HepG2 (cell line): ENCODE results near the gene PKP3. TPM values are rescaled to one million over a fixed set of nuclear protein-coding genes. Genes with fewer than 3 reads are reported as not detected.

Source experiments
- ATAC-seq: fragments of 200-7000 bp; cut with Tn5 transposase; 3 replicates; pipeline ENCODE4 v1.9.1; 2020; ENCODE audit warnings: mild to moderate bottlenecking, moderate library complexity
- BruUV-seq: library from RNA; stranded (reverse); fragments of 400-500 nt; replicated peaks from 2 replicates; lab custom pipeline; 2021; lab: Mats Ljungman, UMichigan
- CTCF ChIA-PET: fragments of 300-600 bp; formaldehyde crosslinking; extraction: SDS; loops from one replicate; lab custom pipeline; 2021; ENCODE audit warnings: low total read pairs, inconsistent platforms, low intra/inter-chr PET ratio; lab: Yijun Ruan, JAX
- POLR2A ChIA-PET: fragments of 350-600 bp; sonication (Branson Sonifier 250); formaldehyde crosslinking; loops from one replicate; lab custom pipeline; 2020; ENCODE audit warnings: antibody characterized with exemption, inconsistent platforms; lab: Yijun Ruan, JAX
- DNase-seq: peaks from one replicate; pipeline ENCODE4 v3.0.0-alpha.2; 2015; ENCODE audit warnings: low spot score
- FAIRE-seq: peaks from 3 replicates; lab custom pipeline; 2011; peaks lifted over from hg19 to GRCh38; lab: Jason Lieb, UNC
- H2AFZ ChIP-seq: one replicate; pipeline ENCODE4 v1.6.1; 2011; ENCODE audit warnings: low read length, inconsistent platforms
- H3K27ac ChIP-seq: fragments of 300-600 bp; 3 replicates; pipeline ENCODE4 v1.8.0; 2011; ENCODE audit warnings: mixed run types, mild to moderate bottlenecking, mixed read lengths, low read length, inconsistent platforms; ENCODE audit not compliant: insufficient read depth; ENCODE audit errors: extremely low read length
- H3K27me3 ChIP-seq, 2 experiments: fragments of 200-600 bp in 1 of 2; 2 replicates in 1 of 2; 3 replicates in 1 of 2; pipeline versions ENCODE4 v1.6.0 to v1.8.0; 2011; ENCODE audit warnings: low read length in 2 of 2, mild to moderate bottlenecking in 2 of 2, moderate library complexity in 2 of 2, inconsistent platforms in 1 of 2; ENCODE audit not compliant: insufficient read depth in 2 of 2, control insufficient read depth in 1 of 2
- H3K36me3 ChIP-seq, 2 experiments: fragments of 200-600 bp in 1 of 2; replicated peaks in 1 of 2; 2 replicates in 1 of 2; 3 replicates in 1 of 2; pipeline versions ENCODE4 v1.5.1 to v1.8.0; 2011; ENCODE audit warnings: low read length in 2 of 2, inconsistent platforms in 1 of 2; ENCODE audit not compliant: insufficient read depth in 2 of 2, control insufficient read depth in 1 of 2
- H3K4me1 ChIP-seq: 2 replicates; pipeline ENCODE4 v1.5.1; 2012; ENCODE audit warnings: low read length, inconsistent platforms; ENCODE audit not compliant: insufficient read depth
- H3K4me2 ChIP-seq: 2 replicates; pipeline ENCODE4 v1.6.0; 2011; ENCODE audit warnings: low read depth, low read length, inconsistent platforms
- H3K4me3 ChIP-seq, 3 experiments: fragments of 200-600 bp in 1 of 3; sonication (generic), shearing (Covaris generic) in 1 of 3; replicated peaks in 1 of 3; 2 replicates each; pipeline ENCODE4 v1.5.1; 2011 to 2016; ENCODE audit warnings: low read length in 3 of 3, inconsistent platforms in 2 of 3, low read depth in 2 of 3, mild to moderate bottlenecking in 2 of 3, control low read depth in 1 of 3, mixed read lengths in 1 of 3; ENCODE audit not compliant: insufficient read depth in 1 of 3
- H3K79me2 ChIP-seq: one replicate; pipeline ENCODE4 v1.6.1; 2011; ENCODE audit warnings: low read length, inconsistent platforms; ENCODE audit not compliant: insufficient read depth
- H3K9ac ChIP-seq: 2 replicates; pipeline ENCODE4 v1.6.0; 2011; ENCODE audit warnings: mild to moderate bottlenecking, low read depth, low read length, inconsistent platforms; ENCODE audit not compliant: insufficient read depth
- H3K9me3 ChIP-seq: 2 replicates; pipeline ENCODE4 v1.5.1; 2012; ENCODE audit warnings: mild to moderate bottlenecking, low read length
- H4K20me1 ChIP-seq: 2 replicates; pipeline ENCODE4 v1.6.0; 2011; ENCODE audit warnings: inconsistent platforms, mild to moderate bottlenecking, low read length, moderate library complexity; ENCODE audit not compliant: insufficient read depth
- EHMT2 ChIP-seq: fragments of 200-600 bp; sonication (generic); IDR thresholded peaks from 2 replicates; pipeline ENCODE4 v1.7.0; 2017; ENCODE audit warnings: antibody characterized with exemption, low read depth, low read length, borderline replicate concordance
- ERF ChIP-seq: IDR thresholded peaks from 2 replicates; pipeline ENCODE4 v1.6.1; 2018; ENCODE audit warnings: missing biosample characterization, missing genetic modification reagents
- KDM2A ChIP-seq: sonication (generic); formaldehyde crosslinking; IDR thresholded peaks from 2 replicates; pipeline ENCODE4 v1.4.0; 2020; ENCODE audit warnings: low read depth, missing genetic modification reagents, borderline replicate concordance
- MBD4 ChIP-seq: IDR thresholded peaks from 2 replicates; pipeline ENCODE4 v1.6.1; 2012; ENCODE audit warnings: low read length, inconsistent platforms, borderline replicate concordance
- SIN3A ChIP-seq: IDR thresholded peaks from 2 replicates; pipeline ENCODE4 v1.6.1; 2011; ENCODE audit warnings: low read depth, mild to moderate bottlenecking, control low read depth, low read length, borderline replicate concordance
- SOX6 ChIP-seq, 2 experiments: fragments of 450-650 bp in 1 of 2; sonication (generic) in 1 of 2; formaldehyde crosslinking in 1 of 2; IDR thresholded peaks; 2 replicates each; pipeline versions ENCODE4 v1.4.0 to v1.6.1; 2017 to 2020; ENCODE audit warnings: antibody characterized with exemption in 1 of 2, mild to moderate bottlenecking in 1 of 2, missing genetic modification reagents in 1 of 2
- ZIK1 ChIP-seq: sonication (generic); formaldehyde crosslinking; IDR thresholded peaks from 2 replicates; pipeline ENCODE4 v1.5.0; 2020; ENCODE audit warnings: mild to moderate bottlenecking, low read depth, missing genetic modification reagents, borderline replicate concordance
- ZNF749 ChIP-seq: sonication (generic); formaldehyde crosslinking; IDR thresholded peaks from 2 replicates; pipeline ENCODE4 v1.8.0; 2022; ENCODE audit warnings: mild to moderate bottlenecking, missing genetic modification reagents, moderate library complexity, borderline replicate concordance
- WGBS: methylation state at CpG from one replicate; pipeline ENCODE4 v1.1.6; 2017; ENCODE audit warnings: low lambda C conversion rate; 5-methylcytosine and 5-hydroxymethylcytosine counted together
- in situ Hi-C: cut with HindIII; loops from 2 replicates; pipeline ENCODE4 v1.10.0; 2017; ENCODE audit warnings: low pct_unique_long_range_greater_than_20kb; ENCODE audit not compliant: extremely low pct_ligation_motif_present
- intact Hi-C: fragments of 100-400 bp; cut with micrococcal nuclease; formaldehyde crosslinking; loops from one replicate; pipeline ENCODE4 v1.10.0; 2022; ENCODE audit not compliant: unreplicated experiment
- polyA plus RNA-seq, 8 experiments: library from polyadenylated mRNA; depleted of rRNA in 3 of 8; stranded (reverse) in 7 of 8; unstranded in 1 of 8; fragments of >200 nt; fragmentation: Illumina TruSeq in 4 of 8; extraction: Trizol in 4 of 8; gene quantifications; 2 replicates each; pipeline versions ENCODE4 v1.2.1 to v1.2.3, GENCODE V29; 2011 to 2016; ENCODE audit warnings: low read depth in 4 of 8, missing spikeins in 1 of 8, mixed read lengths in 1 of 8; ENCODE audit not compliant: insufficient read depth in 1 of 8
- total RNA-seq, 5 experiments: library from RNA; depleted of rRNA; stranded (reverse); fragments of >200 nt; fragmentation: Illumina TruSeq; extraction: Trizol; gene quantifications; 2 replicates each; pipeline ENCODE4 v1.2.3, GENCODE V29; 2016; ENCODE audit warnings: low read depth in 1 of 5
- TF ChIP-seq, protein P1 (sequence below): IDR thresholded peaks from 2 replicates; pipeline ENCODE4 v1.6.1; 2016; ENCODE audit warnings: missing biosample characterization, missing genetic modification reagents, low read depth
- TF ChIP-seq, protein P2 (sequence below): sonication (generic); formaldehyde crosslinking; conservative IDR thresholded peaks from 2 replicates; pipeline ENCODE4 v1.4.0; 2020; ENCODE audit warnings: mild to moderate bottlenecking, missing genetic modification reagents, moderate library complexity
- TF ChIP-seq, protein P3 (sequence below): sonication (generic); formaldehyde crosslinking; IDR thresholded peaks from 2 replicates; pipeline ENCODE4 v1.5.1; 2020; ENCODE audit warnings: missing genetic modification reagents, mild to moderate bottlenecking, borderline replicate concordance
- TF ChIP-seq, protein P4 (sequence below): sonication (generic); formaldehyde crosslinking; IDR thresholded peaks from 2 replicates; pipeline ENCODE4 v1.5.0; 2020; ENCODE audit warnings: missing genetic modification reagents
- TF ChIP-seq, protein P5 (sequence below): sonication (generic); formaldehyde crosslinking; IDR thresholded peaks from 2 replicates; pipeline ENCODE4 v1.5.1; 2020; ENCODE audit warnings: mild to moderate bottlenecking, missing genetic modification reagents, borderline replicate concordance

The PKP3 gene
- total and polyA plus RNA-seq, 2 of the 13 experiments (the other 11 are each of a cell fraction or from before 2014, with no cell fraction given) = 18.0 to 28.7 TPM

DNA sequence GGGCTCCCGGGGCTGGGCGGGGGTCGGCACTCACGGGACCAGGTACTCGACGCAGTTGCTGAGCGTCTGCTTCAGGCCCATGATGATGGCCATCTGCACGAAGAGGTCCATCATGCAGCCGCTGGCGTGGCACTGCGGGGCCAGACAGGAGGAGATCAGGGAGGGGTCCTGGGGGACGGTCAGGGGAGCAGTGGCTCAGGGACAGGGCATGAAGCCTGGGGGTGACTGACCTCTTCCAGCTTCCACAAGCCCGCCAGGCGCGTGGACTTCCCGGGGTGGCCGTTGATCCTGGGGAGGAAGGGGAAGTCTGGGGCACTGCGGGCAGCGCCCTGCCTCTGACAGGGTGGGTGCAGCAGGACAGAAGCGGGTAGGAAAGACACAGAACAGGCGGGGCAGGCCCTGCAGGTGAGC is 26.9 kb downstream of the PKP3 start:
- CTCF ChIA-PET = no interaction called here
- Histone ChIP-seq H3K79me2 (no peaks in the 10 kb centered on the region), H3K4me2 (no peak overlapping the region), H3K27ac (no peak overlapping the region), H3K27me3 (peaks cover 2 to 4% of the 10 kb centered on the region in 2 experiments; a peak in 1 of 5 replicates), H4K20me1 (no peaks in the 10 kb centered on the region), H3K9me3 (no peaks in the 10 kb centered on the region), H2AFZ (no peak overlapping the region), H3K36me3 (no peaks in the 10 kb centered on the region), H3K9ac (no peak overlapping the region), H3K4me3 (no peak overlapping the region), H3K4me1 (peaks cover 7% of the 10 kb centered on the region)
- no peak for DNase-seq
- in situ Hi-C loops = no loop called here
- 93% methylated on average over 10 of the region's 21 CpGs for WGBS
- no TSS peak for BruUV-seq
- ATAC-seq = no peak
- intact Hi-C loops = no loop called here
- POLR2A ChIA-PET = no interaction called here
- FAIRE-seq = no peak
- TF ChIP-seq SIN3A = no peak
- no peak for TF ChIP-seq ZIK1 (CRISPR knock-in tag)
- TF ChIP-seq, protein P1, sequence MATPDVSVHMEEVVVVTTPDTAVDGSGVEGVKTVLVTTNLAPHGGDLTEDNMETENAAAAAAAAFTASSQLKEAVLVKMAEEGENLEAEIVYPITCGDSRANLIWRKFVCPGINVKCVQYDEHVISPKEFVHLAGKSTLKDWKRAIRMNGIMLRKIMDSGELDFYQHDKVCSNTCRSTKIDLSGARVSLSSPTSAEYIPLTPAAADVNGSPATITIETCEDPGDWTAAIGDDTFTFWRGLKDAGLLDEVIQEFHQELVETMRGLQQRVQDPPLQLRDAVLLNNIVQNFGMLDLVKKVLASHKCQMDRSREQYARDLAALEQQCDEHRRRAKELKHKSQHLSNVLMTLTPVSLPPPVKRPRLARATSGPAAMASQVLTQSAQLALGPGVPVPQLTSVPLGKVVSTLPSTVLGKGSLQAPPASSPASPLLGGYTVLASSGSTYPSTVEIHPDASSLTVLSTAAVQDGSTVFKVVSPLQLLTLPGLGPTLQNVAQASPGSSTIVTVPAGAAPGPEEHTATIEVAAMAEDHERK (CRISPR knock-in tag) = no peak
- TF ChIP-seq, protein P2, sequence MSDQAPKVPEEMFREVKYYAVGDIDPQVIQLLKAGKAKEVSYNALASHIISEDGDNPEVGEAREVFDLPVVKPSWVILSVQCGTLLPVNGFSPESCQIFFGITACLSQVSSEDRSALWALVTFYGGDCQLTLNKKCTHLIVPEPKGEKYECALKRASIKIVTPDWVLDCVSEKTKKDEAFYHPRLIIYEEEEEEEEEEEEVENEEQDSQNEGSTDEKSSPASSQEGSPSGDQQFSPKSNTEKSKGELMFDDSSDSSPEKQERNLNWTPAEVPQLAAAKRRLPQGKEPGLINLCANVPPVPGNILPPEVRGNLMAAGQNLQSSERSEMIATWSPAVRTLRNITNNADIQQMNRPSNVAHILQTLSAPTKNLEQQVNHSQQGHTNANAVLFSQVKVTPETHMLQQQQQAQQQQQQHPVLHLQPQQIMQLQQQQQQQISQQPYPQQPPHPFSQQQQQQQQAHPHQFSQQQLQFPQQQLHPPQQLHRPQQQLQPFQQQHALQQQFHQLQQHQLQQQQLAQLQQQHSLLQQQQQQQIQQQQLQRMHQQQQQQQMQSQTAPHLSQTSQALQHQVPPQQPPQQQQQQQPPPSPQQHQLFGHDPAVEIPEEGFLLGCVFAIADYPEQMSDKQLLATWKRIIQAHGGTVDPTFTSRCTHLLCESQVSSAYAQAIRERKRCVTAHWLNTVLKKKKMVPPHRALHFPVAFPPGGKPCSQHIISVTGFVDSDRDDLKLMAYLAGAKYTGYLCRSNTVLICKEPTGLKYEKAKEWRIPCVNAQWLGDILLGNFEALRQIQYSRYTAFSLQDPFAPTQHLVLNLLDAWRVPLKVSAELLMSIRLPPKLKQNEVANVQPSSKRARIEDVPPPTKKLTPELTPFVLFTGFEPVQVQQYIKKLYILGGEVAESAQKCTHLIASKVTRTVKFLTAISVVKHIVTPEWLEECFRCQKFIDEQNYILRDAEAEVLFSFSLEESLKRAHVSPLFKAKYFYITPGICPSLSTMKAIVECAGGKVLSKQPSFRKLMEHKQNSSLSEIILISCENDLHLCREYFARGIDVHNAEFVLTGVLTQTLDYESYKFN (CRISPR knock-in tag) = no peak
- TF ChIP-seq ZNF749 (CRISPR knock-in tag) = no peak
- no peak for TF ChIP-seq ERF (CRISPR knock-in tag)
- TF ChIP-seq, protein P3, sequence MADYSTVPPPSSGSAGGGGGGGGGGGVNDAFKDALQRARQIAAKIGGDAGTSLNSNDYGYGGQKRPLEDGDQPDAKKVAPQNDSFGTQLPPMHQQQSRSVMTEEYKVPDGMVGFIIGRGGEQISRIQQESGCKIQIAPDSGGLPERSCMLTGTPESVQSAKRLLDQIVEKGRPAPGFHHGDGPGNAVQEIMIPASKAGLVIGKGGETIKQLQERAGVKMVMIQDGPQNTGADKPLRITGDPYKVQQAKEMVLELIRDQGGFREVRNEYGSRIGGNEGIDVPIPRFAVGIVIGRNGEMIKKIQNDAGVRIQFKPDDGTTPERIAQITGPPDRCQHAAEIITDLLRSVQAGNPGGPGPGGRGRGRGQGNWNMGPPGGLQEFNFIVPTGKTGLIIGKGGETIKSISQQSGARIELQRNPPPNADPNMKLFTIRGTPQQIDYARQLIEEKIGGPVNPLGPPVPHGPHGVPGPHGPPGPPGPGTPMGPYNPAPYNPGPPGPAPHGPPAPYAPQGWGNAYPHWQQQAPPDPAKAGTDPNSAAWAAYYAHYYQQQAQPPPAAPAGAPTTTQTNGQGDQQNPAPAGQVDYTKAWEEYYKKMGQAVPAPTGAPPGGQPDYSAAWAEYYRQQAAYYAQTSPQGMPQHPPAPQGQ = no peak
- no peak for TF ChIP-seq EHMT2
- TF ChIP-seq, protein P4, sequence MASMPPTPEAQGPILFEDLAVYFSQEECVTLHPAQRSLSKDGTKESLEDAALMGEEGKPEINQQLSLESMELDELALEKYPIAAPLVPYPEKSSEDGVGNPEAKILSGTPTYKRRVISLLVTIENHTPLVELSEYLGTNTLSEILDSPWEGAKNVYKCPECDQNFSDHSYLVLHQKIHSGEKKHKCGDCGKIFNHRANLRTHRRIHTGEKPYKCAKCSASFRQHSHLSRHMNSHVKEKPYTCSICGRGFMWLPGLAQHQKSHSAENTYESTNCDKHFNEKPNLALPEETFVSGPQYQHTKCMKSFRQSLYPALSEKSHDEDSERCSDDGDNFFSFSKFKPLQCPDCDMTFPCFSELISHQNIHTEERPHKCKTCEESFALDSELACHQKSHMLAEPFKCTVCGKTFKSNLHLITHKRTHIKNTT = no peak
- TF ChIP-seq, protein P5, sequence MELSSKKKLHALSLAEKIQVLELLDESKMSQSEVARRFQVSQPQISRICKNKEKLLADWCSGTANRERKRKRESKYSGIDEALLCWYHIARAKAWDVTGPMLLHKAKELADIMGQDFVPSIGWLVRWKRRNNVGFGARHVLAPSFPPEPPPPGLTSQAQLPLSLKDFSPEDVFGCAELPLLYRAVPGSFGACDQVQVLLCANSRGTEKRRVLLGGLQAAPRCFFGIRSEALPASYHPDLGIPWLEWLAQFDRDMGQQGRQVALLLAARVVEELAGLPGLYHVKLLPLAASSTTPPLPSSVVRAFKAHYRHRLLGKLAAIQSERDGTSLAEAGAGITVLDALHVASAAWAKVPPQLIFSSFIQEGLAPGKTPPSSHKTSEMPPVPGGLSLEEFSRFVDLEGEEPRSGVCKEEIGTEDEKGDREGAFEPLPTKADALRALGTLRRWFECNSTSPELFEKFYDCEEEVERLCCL (CRISPR knock-in tag) = no peak
- TF ChIP-seq KDM2A (CRISPR knock-in tag) = no peak
- no peak for TF ChIP-seq MBD4
- no peak for TF ChIP-seq SOX6 (IDR thresholded peaks at IDR 0.05)
- no peak for TF ChIP-seq SOX6 (CRISPR knock-in tag; IDR thresholded peaks at IDR 0.05)
